Mammary epithelial cell (primary cell): ENCODE results near the gene RAB11A.

Source experiments
- EZH2 ChIP-seq: IDR thresholded peaks from 2 replicates; pipeline ENCODE4 v1.6.1; 2012; ENCODE audit warnings: low read length, inconsistent platforms, borderline replicate concordance
- TF ChIP-seq, protein P1 (sequence below), 2 donors: IDR thresholded peaks in 1 of 2; conservative IDR thresholded peaks in 1 of 2; 2 replicates each; pipeline ENCODE4 v1.5.1; 2011 to 2012; ENCODE audit warnings: inconsistent platforms in 2 of 2, low read length in 2 of 2, mild to moderate bottlenecking in 2 of 2, control low read depth in 1 of 2, low read depth in 1 of 2; ENCODE audit not compliant: insufficient read depth in 1 of 2; ENCODE audit errors: extremely low read depth in 1 of 2

DNA sequence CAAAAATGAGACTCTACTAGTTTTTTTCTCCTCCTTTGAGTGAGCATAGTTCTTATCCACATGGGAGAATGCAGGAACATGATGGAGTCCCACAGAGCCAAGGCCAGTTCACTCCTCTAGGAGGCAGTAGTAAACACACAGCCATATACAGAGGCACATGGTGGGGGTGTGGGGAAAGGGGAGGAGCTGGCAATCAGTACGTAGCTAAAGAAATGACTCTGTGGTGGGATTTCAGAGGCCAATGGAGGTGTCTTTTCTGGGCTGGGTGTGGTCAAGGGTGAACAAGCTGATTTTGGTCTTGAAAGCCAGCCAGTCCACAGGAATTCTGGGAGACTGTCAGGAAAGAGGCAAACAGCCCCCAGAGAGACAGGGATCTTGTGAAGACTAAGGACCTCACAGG lies 6.6 kb upstream of the RAB11A start:
- no peak for TF ChIP-seq EZH2
- TF ChIP-seq, protein P1, sequence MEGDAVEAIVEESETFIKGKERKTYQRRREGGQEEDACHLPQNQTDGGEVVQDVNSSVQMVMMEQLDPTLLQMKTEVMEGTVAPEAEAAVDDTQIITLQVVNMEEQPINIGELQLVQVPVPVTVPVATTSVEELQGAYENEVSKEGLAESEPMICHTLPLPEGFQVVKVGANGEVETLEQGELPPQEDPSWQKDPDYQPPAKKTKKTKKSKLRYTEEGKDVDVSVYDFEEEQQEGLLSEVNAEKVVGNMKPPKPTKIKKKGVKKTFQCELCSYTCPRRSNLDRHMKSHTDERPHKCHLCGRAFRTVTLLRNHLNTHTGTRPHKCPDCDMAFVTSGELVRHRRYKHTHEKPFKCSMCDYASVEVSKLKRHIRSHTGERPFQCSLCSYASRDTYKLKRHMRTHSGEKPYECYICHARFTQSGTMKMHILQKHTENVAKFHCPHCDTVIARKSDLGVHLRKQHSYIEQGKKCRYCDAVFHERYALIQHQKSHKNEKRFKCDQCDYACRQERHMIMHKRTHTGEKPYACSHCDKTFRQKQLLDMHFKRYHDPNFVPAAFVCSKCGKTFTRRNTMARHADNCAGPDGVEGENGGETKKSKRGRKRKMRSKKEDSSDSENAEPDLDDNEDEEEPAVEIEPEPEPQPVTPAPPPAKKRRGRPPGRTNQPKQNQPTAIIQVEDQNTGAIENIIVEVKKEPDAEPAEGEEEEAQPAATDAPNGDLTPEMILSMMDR (conservative IDR thresholded peaks at IDR 0.05 in 1 of 2, IDR thresholded peaks at IDR 0.05 in 1 of 2; ENCODE audit: extremely low read depth in 1 of 2, insufficient read depth in 1 of 2, low read depth in 1 of 2, low read length in 2 of 2), result peak; percentile 44 to 50
